ENCODE measurements around the gene RPTOR.

RPTOR gene

DNA sequence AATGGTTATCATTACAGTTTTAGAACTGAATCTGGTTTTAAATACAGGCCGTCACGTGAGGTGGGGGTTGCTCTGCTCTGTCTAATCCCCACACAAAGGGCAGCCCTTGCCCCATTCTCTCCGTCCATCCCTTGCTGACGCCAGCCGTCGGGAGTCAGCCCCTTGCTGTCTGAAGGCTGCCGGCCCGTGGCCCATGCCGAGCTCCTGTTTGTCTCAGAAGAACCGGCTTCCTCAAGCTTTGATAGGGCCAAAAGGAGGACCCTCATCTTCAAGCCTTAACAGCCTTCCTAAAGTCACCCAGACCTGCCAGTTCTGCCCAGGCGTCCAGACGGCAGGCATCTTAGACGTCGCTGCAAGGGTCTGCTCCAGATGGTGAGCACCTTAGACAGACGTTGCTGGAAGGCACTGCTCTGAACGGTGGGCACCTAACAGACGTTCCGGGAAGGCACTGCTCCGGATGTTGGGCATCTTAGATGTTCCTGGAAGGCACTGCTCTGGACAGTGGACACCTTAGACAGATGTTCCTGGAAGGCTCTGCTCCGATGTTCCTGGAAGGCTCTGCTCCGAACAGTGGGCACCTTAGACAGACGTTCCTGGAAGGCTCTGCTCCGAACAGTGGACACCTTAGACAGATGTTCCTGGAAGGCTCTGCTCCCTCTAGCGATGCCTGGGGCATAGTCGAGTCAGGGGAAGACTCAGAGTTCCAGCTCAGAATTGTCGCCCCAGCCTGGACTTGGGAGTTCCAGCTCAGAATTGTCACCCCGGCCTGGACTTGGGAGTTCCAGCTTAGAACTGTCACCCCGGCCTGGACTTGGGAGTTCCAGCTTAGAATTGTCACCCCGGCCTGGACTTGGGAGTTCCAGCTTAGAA, 411.9 kb downstream of the RPTOR start:
- no peak for FAIRE-seq

- FAIRE-seq = no peak
These were observed 412.9 kb downstream of the RPTOR start for GRCh38 chr17:80957461-80957941.

DNA sequence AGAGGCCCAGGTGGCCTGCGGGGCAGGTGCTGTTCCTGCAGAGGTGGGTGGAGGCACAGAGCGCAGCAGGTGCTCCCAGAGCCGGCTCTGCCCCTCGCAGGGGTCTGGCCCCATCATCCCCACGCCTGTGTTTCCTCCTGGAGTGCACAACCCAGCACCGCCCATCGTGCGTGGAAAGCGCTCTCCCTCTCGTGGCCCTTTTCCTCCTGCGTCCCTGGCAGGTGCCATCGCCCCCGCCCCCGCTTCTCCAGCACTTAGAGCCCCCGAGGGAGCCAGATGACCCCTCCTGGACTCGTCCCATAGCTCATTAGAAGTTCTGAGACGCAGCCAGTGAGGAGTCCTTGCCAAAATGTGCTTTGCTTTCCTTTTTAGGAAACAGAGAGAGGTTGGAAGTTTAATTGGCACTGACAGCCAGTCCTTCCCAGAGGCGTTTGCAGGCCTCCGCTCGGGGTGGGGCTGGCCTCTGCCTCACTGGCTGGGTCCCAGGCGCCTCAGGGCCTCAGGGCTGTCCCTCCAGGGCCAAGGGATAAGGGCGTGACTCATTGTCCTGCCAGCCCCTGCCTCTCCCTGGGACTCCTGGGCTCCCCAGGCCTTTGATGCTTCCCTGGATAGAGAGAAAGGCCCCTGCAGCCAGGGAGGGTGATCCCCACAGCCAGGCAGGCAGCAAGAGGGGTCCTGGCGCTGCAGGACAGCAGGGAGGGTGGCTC, 414.8 kb downstream of the RPTOR start:
- no peak for FAIRE-seq

DNA sequence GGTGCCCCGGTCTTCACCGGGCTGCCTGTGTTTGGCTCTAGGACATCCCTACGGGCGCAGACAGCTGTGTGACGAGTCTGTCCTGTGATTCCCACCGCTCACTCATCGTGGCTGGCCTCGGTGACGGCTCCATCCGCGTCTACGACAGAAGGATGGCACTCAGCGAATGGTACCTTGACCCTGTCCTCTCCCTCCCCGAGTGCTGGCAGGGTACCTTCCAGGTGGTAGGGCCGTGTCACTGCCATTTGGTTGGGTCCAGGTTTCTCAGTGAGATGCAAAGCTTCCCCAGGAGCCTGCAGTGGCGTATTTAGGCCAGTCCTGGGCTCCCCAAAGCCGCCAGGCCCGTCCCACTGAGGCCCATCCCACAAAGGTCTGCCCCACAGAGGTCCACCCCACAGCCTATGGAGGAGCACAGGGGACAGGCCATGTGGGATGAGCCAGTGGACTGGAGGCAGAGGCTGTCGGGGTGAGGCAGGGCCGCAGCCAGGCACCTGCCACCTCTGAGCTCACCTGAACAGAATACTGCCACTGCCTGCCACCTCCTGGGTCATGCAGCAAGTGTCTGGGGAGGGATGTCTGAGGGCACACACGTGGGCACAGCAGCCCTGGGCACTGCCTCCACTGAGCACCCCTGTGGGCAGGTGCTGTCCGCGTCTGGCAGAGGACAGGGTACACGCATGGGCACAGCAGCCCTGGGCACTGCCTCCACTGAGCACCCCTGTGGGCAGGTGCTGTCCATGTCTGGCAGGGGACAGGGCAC, 415.6 kb downstream of the RPTOR start:
- FAIRE-seq = no peak

DNA sequence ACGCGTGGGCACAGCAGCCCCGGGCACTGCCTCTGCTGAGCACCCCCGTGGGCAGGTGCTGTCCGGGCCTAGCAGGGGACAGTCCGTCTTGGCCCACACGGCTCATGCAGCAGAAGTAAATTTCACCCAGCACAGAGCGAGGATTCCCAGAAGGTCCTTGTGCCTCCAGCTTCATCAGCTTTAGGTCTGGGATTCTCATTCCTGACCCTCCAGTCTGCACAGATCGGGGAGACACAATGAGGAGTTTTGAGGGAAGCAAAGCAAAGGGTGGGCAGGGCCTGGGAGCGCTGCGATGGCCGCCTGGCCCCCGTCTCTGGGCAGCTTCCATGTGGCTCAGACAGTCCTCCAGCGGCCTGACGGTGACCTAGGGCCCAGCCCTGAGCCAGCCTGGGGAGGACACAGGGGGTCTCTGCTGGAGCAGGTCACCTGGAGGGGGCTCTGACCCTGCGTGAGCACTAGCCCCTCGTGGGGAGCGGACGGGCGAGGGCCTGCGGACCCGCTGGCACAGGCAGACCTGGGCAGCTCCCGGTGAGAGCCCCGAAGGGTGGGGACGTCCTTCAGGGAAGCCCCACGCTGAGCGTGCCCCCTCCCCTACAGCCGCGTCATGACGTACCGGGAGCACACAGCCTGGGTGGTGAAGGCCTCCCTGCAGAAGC, 416.3 kb downstream of the RPTOR start:
- no peak for FAIRE-seq

GRCh38 chr17:80961541-80962330, 417.1 kb downstream of the RPTOR start:
- no peak for FAIRE-seq

DNA sequence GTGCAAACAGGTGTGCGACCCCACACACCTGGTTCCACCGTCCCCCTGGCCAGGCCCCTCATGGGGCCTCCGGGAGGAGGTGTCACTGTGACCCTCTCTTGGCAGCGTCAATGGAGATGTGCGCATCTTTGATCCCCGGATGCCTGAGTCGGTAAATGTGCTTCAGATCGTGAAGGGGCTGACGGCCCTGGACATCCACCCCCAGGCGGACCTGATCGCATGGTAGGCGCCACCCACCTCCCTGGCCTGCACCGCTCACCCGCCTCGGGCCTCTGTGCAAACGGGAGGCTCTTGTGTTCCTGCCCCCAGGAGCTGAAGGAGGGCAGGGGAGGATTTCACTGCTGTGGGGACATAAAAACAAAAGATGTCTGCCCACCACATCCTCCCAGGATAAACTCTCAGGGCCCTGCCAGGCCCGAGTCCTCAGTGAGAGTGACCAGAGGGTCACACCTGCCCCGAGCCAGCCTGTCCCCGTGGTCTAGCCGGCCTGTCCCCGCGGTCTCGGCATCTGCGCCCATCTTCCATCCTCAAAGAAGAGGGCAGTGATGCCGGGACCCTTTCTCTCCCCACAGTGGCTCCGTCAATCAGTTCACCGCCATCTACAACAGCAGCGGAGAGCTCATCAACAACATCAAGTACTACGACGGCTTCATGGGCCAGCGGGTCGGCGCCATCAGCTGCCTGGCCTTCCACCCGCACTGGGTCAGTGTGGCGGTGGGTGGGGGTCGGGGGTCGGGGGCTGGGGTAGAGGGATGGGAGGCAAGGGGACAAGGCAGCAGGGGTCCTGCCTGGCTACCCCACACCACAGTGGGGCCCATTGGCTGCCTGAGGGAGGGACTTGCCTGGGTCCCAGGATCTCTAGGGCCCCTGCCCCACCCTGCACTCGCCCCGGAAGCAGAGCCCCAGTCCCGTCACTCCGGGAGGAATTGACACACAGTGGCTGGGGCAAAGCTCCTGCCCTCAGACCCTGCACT, 418.0 kb downstream of the RPTOR start:
- no peak for FAIRE-seq

- no peak for FAIRE-seq
These were observed 419.3 kb downstream of the RPTOR start for GRCh38 chr17:80963812-80964543.

- FAIRE-seq = no peak
These were observed 419.9 kb downstream of the RPTOR start for GRCh38 chr17:80964544-80964856.

GRCh38 chr17:80964859-80965580, 420.4 kb downstream of the RPTOR start:
- no peak for FAIRE-seq

- no peak for FAIRE-seq
These were observed 421.0 kb downstream of the RPTOR start for GRCh38 chr17:80965606-80966005.

- no peak for FAIRE-seq
These were observed 422.8 kb downstream of the RPTOR start for GRCh38 chr17:80967404-80967872.

DNA sequence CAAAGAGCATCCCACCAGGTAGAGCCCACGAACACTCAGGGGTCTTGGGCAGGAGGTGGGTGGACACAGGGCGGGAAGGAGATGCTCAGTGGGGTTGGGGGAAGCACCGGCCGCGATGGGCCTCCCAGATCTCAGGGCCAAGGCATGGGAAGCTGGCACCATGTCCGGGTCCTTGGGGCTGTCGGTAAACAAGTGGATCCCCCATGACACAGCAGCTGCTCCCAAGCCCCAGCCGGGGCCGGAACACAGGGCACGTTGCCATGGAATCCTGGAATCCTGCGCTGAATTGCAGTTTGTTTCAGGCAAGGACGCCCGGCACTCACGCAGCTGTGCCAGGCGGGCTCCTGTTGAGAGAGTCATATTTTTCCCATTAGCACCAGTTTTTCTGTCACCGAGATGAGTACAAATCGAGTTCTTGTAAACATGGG, 424.0 kb downstream of the RPTOR start:
- no peak for FAIRE-seq

DNA sequence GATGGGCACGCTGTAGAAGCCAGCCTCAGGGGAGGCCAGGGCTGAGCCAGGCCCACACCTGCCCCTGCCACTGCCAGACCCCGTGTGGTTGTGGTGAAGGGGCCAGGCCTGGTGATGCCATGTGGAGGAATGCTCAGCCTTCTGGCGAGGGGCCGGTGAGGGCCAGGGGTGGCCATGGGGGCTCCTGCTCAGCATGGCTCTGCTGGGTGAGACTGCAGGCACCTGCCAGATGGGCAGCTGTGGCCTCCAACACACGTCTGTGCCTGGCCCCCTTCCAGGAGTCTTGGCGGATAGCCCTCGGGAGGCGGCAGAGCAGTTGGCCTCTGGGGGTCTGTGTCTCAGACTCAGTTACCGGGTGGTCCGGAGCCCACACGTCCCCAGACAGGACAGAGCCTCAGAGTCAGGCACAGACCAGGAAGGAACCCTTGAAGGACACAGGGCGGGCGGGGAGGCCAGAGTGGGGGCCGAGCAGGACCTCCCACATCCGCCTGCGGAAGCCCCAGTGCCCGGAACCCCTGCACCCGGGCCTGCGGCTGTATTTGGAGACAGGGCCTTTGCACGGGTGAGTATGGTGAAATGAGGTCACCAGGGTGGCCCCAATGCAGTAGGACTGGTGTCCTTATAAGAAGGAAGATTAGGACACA, 424.5 kb downstream of the RPTOR start:
- no peak for FAIRE-seq

DNA sequence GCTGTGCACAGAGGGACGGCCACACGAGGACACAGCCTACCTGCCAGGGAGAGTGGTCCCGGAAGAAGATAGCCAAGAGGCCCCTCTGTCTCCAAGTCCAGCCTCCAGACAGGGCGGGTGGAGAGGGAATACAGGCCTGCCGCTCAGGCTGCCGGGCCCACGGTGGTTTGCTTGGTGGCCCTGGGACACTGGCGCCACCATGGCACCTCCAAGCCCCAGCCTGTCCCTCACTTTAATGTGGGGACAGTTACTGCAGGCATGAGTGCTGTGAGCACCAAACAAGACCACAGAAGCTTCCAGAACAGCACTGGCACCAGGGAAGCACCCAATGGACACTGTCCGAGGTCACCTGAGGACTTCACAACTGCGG, 425.0 kb downstream of the RPTOR start:
- FAIRE-seq = no peak

GRCh38 chr17:80970044-80970761, 425.6 kb downstream of the RPTOR start:
- FAIRE-seq = no peak

DNA sequence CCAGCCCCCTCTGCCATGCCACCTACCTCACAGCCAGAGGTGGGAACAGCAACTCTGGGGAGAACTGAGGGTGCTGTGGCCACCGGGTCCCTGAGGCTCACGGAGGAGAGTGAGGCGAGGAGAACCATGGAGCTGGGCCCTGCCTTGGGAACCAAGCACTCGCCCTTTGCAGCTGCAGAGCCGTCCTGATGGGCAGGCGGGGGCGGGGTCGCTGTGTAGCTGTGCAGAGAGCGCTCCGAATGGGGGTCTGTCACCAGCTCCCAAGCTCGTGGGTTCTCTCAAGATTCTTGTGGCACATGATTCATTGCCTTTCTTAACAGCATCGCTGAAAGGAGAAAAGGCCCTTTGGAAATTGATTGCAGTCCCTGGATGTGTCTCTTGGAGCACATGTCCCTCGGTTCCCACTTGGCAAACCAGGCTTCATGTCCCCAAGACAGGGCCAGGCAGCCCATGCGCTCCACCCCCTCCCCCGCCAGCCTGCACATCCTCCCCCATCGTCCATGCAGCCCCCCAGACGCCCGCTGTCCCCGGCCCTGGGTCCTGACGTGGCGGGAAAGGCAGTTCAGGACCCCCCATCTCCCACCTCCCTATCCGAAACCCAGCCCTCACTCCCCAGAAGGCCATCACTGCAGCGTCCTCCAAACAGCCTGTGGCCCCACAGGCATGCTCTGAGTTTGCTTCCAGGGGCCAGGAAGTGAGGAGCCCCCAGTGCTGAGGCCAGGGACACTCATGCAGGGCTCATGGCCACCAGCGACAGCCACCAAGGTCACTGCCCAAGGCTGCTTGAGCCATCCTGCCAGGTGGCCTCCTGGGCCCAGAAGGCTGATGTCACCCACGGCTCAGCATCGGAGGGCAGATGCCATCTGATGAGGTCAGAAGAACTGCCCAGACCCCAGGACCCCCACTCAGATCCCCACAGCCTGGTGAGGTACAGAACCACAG, 426.4 kb downstream of the RPTOR start:
- FAIRE-seq = no peak

Measured in TTC549 (cell line).